Measurements from ENCODE around the gene COLEC12.

- TF ChIP-seq CTCF (IDR thresholded peaks at IDR 0.05) (no peak), POLR2A (IDR thresholded peaks at IDR 0.05) (no peak)
Measured at GRCh38 chr18:373780-374179, 126.7 kb downstream of the COLEC12 start.
